GM12878 (cell line): ENCODE data around the gene BAG5.

Experiments used
- CTCF ChIP-seq, 3 experiments: IDR thresholded peaks in 2 of 3; conservative IDR thresholded peaks in 1 of 3; 2 replicates each; pipeline ENCODE4 v1.5.1; 2011; ENCODE audit warnings: low read depth in 3 of 3, low read length in 3 of 3, mild to moderate bottlenecking in 3 of 3, control low read depth in 2 of 3, moderate library complexity in 2 of 3, inconsistent platforms in 1 of 3, mixed read lengths in 1 of 3; ENCODE audit not compliant: control insufficient read depth in 2 of 3, insufficient read depth in 1 of 3; ENCODE audit errors: extremely low read depth in 1 of 3
- EZH2 ChIP-seq: IDR thresholded peaks from 2 replicates; pipeline ENCODE4 v1.6.1; 2012; ENCODE audit warnings: low read depth, mild to moderate bottlenecking, control low read depth, inconsistent platforms, low read length, borderline replicate concordance; ENCODE audit not compliant: control insufficient read depth
- RFX5 ChIP-seq: IDR thresholded peaks from 2 replicates; pipeline ENCODE4 v1.6.1; 2011; ENCODE audit warnings: low read depth, low read length, improper control_type of control experiment
- SUZ12 ChIP-seq: fragments of 200-600 bp; sonication (generic); IDR thresholded peaks from one replicate; pipeline ENCODE4 v1.6.1; 2018; ENCODE audit warnings: antibody characterized with exemption, mild to moderate bottlenecking; ENCODE audit not compliant: unreplicated experiment
- ZNF384 ChIP-seq: IDR thresholded peaks from 2 replicates; pipeline ENCODE4 v1.6.1; 2012; ENCODE audit warnings: low read depth, mild to moderate bottlenecking, low read length, improper control_type of control experiment, borderline replicate concordance

GRCh38 chr14:103539056-103539825 lies 23.2 kb downstream of the BAG5 start:
- TF ChIP-seq CTCF (IDR thresholded peaks at IDR 0.05 in 2 of 3, conservative IDR thresholded peaks at IDR 0.05 in 1 of 3; ENCODE audit: control insufficient read depth in 2 of 3, extremely low read depth in 1 of 3, insufficient read depth in 1 of 3, low read depth in 3 of 3, low read length in 3 of 3) (peak in 1 of 3 experiments; percentile 27; a peak in 1 of 6 replicates), SUZ12 (no peak), RFX5 (no peak), ZNF384 (no peak), EZH2 (no peak)
